ENCODE results near the gene WEE2.
"Not testable (repeated sequence)": the region's sequence is repeated elsewhere in the genome, so short reads cannot be mapped to it uniquely, and the experiment has no call there.

WEE2 gene

GRCh38 chr7:141752634-141753033 is 44.5 kb downstream of the WEE2 start:
- H3K4me1 ChIP-seq (ENCODE audit: control insufficient read depth, low read length), result no peaks in the 10 kb centered on the region
- H3K36me3 ChIP-seq (ENCODE audit: control insufficient read depth, low read length), result peaks cover 99% of the 10 kb centered on the region
- H3K79me2 ChIP-seq (ENCODE audit: control insufficient read depth, low read length), result no peaks in the 10 kb centered on the region
- H3K4me2 ChIP-seq (ENCODE audit: low read length), result no peak overlapping the region
- H3K9me3 ChIP-seq (ENCODE audit: control insufficient read depth, insufficient read depth, low read length), result peaks cover 25% of the 10 kb centered on the region
- no peaks in the 10 kb centered on the region for H3K9me2 ChIP-seq (replicated peaks; ENCODE audit: control insufficient read depth, low read length)
- H4K20me1 ChIP-seq (ENCODE audit: control insufficient read depth, insufficient read depth, low read depth, low read length), result no peaks in the 10 kb centered on the region; the same call in 1 of the 2 replicates
- no peak overlapping the region for H3K27ac ChIP-seq (ENCODE audit: low read depth, low read length)
- H3K4me3 ChIP-seq (ENCODE audit: low read length), result no peak overlapping the region
- H3K27me3 ChIP-seq (ENCODE audit: control insufficient read depth, low read length), result no peaks in the 10 kb centered on the region
- TF ChIP-seq EZH2phosphoT487 (IDR thresholded peaks at IDR 0.05; ENCODE audit: borderline replicate concordance, low read length), result no peak
- TF ChIP-seq CTCF (IDR thresholded peaks at IDR 0.05; ENCODE audit: low read depth, low read length, poor library complexity, severe bottlenecking), result peak; percentile 73
- H3F3A ChIP-seq (ENCODE audit: control insufficient read depth, insufficient read depth), result no peaks in the 10 kb centered on the region

- Histone ChIP-seq H3K9me2 (replicated peaks; ENCODE audit: control insufficient read depth, low read length) (no peaks in the 10 kb centered on the region), H3K9me3 (ENCODE audit: control insufficient read depth, insufficient read depth, low read length) (peaks cover 22% of the 10 kb centered on the region), H3K4me3 (ENCODE audit: low read length) (no peak overlapping the region), H3K4me2 (ENCODE audit: low read length) (no peak overlapping the region), H3K4me1 (ENCODE audit: control insufficient read depth, low read length) (no peaks in the 10 kb centered on the region), H3F3A (ENCODE audit: control insufficient read depth, insufficient read depth) (no peaks in the 10 kb centered on the region), H3K27ac (ENCODE audit: low read depth, low read length) (no peak overlapping the region), H3K79me2 (ENCODE audit: control insufficient read depth, low read length) (no peaks in the 10 kb centered on the region), H4K20me1 (ENCODE audit: control insufficient read depth, insufficient read depth, low read depth, low read length) (no peaks in the 10 kb centered on the region; the same call in 1 of the 2 replicates), H3K36me3 (ENCODE audit: control insufficient read depth, low read length) (peaks cover 94% of the 10 kb centered on the region), H3K27me3 (ENCODE audit: control insufficient read depth, low read length) (no peaks in the 10 kb centered on the region)
- peak; percentile 75 for TF ChIP-seq CTCF (IDR thresholded peaks at IDR 0.05; ENCODE audit: low read depth, low read length, poor library complexity, severe bottlenecking)
- TF ChIP-seq EZH2phosphoT487 (IDR thresholded peaks at IDR 0.05; ENCODE audit: borderline replicate concordance, low read length), result no peak
Observed at GRCh38 chr7:141754939-141755338, 46.8 kb downstream of the WEE2 start.

GRCh38 chr7:141763797-141764196 is 55.6 kb downstream of the WEE2 start, which contains the start of gene TAS2R3:
Gene TAS2R3 (plus strand): TSS chr7:141764097. CDS start chr7:141764159, 62 bp downstream.
- Histone ChIP-seq H3K9me3 (ENCODE audit: control insufficient read depth, insufficient read depth, low read length) (no peaks in the 10 kb centered on the region), H4K20me1 (ENCODE audit: control insufficient read depth, insufficient read depth, low read depth, low read length) (no peaks in the 10 kb centered on the region), H3K4me3 (ENCODE audit: low read length) (no peak within 1 kb of the TSS), H3K27me3 (ENCODE audit: control insufficient read depth, low read length) (no peaks in the 10 kb centered on the region), H3K4me2 (ENCODE audit: low read length) (no peak within 1 kb of the TSS), H3K9me2 (replicated peaks; ENCODE audit: control insufficient read depth, low read length) (no peaks in the 10 kb centered on the region), H3K27ac (ENCODE audit: low read depth, low read length) (no peak within 1 kb of the TSS), H3K4me1 (ENCODE audit: control insufficient read depth, low read length) (no peaks in the 10 kb centered on the region), H3K36me3 (ENCODE audit: control insufficient read depth, low read length) (peaks cover 15% of the 10 kb centered on the region), H3K79me2 (ENCODE audit: control insufficient read depth, low read length) (no peaks in the 10 kb centered on the region), H3F3A (ENCODE audit: control insufficient read depth, insufficient read depth) (no peaks in the 10 kb centered on the region)
- no peak for TF ChIP-seq CTCF (IDR thresholded peaks at IDR 0.05; ENCODE audit: low read depth, low read length, poor library complexity, severe bottlenecking)
- no peak for TF ChIP-seq EZH2phosphoT487 (IDR thresholded peaks at IDR 0.05; ENCODE audit: borderline replicate concordance, low read length)

- not testable (repeated sequence) for H3K36me3 ChIP-seq (ENCODE audit: control insufficient read depth, low read length); H3K9me2 ChIP-seq (replicated peaks; ENCODE audit: control insufficient read depth, low read length); H3F3A ChIP-seq (ENCODE audit: control insufficient read depth, insufficient read depth); H3K27ac ChIP-seq (ENCODE audit: low read depth, low read length); H3K4me1 ChIP-seq (ENCODE audit: control insufficient read depth, low read length); H3K9me3 ChIP-seq (ENCODE audit: control insufficient read depth, insufficient read depth, low read length); H3K27me3 ChIP-seq (ENCODE audit: control insufficient read depth, low read length); H3K4me2 ChIP-seq (ENCODE audit: low read length); H4K20me1 ChIP-seq (ENCODE audit: control insufficient read depth, insufficient read depth, low read depth, low read length); H3K79me2 ChIP-seq (ENCODE audit: control insufficient read depth, low read length); H3K4me3 ChIP-seq (ENCODE audit: low read length)
Observed at GRCh38 chr7:141770083-141770583, 62.0 kb downstream of the WEE2 start.
